ENCODE results near the gene ITGB6.

Gene ITGB6

DNA sequence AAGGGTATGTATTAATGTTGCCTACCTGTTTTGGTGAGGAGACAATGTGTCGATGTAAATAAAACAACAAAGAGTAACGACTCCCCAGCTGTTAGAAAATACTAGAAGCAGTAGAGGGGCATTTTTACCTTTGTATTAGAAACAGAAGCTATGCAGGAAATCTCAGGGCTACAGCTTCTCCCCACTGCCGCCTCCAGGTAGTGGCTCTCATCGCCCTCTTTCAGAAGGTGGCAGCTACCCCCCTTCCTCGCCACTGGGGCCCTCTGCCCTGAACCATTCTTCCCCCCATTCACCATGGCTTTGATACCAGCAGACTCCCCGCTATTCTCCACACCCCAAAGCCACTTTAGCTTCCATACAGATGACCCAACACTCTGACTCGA, 144.4 kb downstream of the ITGB6 start:
- H3K27ac ChIP-seq, result no peak overlapping the region
- TF ChIP-seq, protein P1, sequence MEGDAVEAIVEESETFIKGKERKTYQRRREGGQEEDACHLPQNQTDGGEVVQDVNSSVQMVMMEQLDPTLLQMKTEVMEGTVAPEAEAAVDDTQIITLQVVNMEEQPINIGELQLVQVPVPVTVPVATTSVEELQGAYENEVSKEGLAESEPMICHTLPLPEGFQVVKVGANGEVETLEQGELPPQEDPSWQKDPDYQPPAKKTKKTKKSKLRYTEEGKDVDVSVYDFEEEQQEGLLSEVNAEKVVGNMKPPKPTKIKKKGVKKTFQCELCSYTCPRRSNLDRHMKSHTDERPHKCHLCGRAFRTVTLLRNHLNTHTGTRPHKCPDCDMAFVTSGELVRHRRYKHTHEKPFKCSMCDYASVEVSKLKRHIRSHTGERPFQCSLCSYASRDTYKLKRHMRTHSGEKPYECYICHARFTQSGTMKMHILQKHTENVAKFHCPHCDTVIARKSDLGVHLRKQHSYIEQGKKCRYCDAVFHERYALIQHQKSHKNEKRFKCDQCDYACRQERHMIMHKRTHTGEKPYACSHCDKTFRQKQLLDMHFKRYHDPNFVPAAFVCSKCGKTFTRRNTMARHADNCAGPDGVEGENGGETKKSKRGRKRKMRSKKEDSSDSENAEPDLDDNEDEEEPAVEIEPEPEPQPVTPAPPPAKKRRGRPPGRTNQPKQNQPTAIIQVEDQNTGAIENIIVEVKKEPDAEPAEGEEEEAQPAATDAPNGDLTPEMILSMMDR (IDR thresholded peaks at IDR 0.05), result no peak
- no peak overlapping the region for H3K4me3 ChIP-seq
- DNase-seq (ENCODE audit: low spot score), result no peak

DNA sequence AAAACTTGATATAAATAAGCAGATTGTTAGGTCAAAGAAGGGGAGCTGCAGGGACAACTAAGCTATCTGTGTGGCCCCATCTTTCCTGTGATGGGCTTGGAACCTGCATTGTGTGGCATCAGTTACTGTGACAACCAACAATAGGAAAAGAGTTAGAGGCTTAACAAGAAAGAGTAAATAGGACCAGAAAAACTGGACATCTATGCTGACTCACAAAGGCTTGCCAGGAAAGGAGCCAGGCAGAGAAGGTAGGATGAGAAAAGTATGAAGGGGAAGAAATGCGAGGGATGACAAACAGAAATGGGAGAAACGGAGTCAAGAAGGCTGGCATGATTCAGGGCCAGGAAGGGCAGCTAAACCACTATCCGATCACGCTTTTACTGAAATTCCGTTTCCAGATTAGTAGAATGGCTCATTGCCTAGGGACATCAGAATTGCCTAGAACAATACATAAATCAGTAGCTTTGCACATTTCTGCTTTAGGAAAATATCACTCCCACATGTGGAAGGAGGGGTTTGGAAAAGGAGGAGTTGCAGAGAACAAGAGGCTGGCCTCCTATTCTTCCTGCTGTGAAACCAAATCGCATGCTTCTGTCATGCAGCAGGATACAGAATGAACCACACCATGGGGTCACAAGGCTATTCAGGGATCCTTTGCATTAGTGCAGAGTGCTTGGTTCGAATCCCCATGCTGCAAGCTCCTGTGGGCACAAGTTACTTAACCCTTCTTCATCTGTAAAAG, 144.9 kb downstream of the ITGB6 start:
- TF ChIP-seq, protein P1 (IDR thresholded peaks at IDR 0.05), result no peak
- no peak overlapping the region for H3K27ac ChIP-seq

DNA sequence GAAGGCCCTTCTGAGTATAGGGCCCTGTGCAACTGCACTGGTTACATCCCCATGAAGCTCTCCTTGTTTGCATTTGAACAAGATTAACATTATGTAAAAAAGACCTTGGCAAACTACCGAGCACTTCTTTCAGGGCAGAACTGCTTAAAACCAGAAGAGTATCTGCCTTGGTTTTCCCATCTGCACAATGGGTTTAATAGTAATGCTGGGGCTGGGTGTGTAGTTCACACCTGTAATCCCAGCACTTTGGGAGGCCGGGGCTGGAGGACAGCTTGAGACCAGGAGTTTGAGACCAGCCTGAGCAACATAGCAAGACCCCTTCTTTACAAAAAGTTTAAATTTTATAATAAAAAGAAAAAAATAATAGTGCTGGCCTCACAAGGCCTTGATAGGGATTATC, 146.1 kb downstream of the ITGB6 start:
- TF ChIP-seq, protein P1 (IDR thresholded peaks at IDR 0.05), result no peak
- H3K4me3 ChIP-seq, result no peak overlapping the region
- no peak for DNase-seq (ENCODE audit: low spot score)
- no peak overlapping the region for H3K27ac ChIP-seq

More for the DNA sequence above, 144.9 kb downstream of the ITGB6 start:
- no peak for DNase-seq (ENCODE audit: low spot score)
- H3K4me3 ChIP-seq, result no peak overlapping the region

DNA sequence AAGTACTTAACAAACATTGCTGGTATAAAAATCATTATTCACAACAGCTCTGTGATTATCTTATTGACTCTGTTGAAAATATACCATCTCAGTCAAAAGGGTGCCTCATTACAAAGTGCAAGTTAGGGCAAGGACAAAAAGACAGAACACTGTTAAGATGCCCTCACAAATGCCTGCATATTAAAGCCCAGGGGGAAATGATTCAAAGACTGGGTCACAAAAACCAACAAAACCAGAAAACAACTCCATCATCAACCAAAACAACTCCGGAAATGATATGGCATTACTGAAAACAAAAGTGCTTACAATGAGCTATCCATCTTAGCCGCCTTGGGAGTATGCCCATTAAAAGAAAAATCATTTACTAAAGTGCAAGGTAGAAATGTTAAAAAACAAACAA, 147.5 kb downstream of the ITGB6 start:
- DNase-seq (ENCODE audit: low spot score), result no peak
- Histone ChIP-seq H3K27ac (no peak overlapping the region), H3K4me3 (no peak overlapping the region)
- TF ChIP-seq, protein P1 (IDR thresholded peaks at IDR 0.05), result no peak

DNA sequence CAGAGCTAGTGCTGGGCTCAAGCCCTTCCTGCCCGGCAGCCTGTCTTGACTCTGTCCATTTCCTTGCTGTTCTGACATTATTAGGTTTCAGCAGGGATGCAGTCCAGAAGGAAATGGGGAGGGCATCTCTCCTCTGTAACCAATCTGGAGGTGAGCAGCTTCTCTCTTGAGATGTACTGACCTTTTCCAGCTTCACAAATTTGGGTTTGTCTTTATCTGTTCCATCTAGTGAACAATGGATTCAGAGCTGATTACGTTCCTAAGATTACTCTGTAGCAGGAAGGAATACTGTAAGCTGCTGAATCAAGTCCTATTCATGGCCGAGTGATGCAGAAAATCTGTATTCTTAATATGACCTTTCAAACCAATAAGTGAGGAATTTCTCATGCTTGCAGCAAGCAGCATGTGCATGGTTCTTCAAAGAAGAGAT, 148.7 kb downstream of the ITGB6 start:
- TF ChIP-seq, protein P1 (IDR thresholded peaks at IDR 0.05), result no peak

DNA sequence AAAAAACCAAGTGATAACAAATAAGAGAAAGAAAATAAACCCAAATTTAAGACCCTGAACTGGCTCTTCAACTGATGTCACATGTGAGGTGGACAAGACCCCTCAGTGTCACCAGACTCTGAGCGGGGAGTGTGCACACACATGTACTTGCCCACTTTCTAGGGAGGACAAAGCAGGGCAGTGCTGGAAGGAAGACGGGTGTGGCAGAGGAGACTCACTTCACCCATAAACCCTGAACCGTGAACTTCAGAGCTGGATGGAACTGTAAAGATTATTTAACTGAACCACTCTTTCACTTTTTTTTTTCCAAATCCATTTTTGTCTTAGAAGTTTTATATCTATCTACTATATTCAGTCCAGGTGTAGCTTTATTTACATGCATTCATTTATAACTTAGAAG, 149.9 kb downstream of the ITGB6 start:
- no peak for DNase-seq (ENCODE audit: low spot score)
- TF ChIP-seq, protein P1 (IDR thresholded peaks at IDR 0.05), result no peak

More for the DNA sequence above, 148.7 kb downstream of the ITGB6 start:
- Histone ChIP-seq H3K27ac (no peak overlapping the region), H3K4me3 (no peak overlapping the region)
- DNase-seq (ENCODE audit: low spot score), result no peak

More for the DNA sequence above, 149.9 kb downstream of the ITGB6 start:
- no peak overlapping the region for H3K4me3 ChIP-seq
- H3K27ac ChIP-seq, result no peak overlapping the region
